ENCODE data around the gene MAPK8IP3. TPM values are rescaled to one million over a fixed set of nuclear protein-coding genes. Genes with fewer than 3 reads are reported as not detected.
A peak's percentile ranks its signal among the peaks of the same experiment; 100 is the strongest.

MAPK8IP3 gene
- total and polyA plus RNA-seq, 9 of the 15 experiments (the other 6 are each of a cell fraction or from before 2014, with no cell fraction given) = 0.17 to 58.7 (median 16.7) TPM

DNA sequence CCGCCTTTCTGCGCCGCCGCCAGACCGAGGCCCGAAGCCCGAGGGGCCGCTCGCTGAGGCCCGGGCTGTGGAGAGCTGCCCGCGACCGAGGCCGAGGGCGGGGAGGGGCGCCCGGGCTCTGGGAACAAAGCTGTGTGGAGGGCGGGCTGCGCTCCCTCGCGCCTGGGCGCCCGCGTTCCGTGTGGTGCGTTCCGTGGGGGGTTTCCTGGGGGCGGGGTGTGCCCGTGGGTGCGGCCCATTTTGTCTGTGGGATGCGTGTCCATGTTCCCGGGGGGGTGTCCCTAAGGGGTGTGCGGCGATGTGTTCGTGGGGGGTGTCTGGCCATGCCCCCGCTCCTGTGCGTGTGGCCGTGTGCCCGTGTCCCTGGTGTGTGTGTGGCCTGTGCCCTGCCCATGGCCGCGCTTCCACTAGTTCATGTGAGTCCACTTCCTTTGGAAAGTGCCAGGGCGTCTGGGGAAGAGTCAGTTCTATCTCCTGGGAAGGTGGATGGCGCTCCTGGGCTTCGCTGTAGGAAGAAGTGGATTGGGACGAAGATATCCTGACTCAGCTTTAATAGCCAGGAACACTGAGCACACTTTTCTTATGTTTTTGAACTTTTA, 27.4 kb upstream of the MAPK8IP3 start (continued):
- no peak for TF ChIP-seq ZNF445 (CRISPR knock-in tag; IDR thresholded peaks at IDR 0.05; ENCODE audit: low read depth)
- no peak for TF ChIP-seq HBP1 (CRISPR knock-in tag; IDR thresholded peaks at IDR 0.05)
- TF ChIP-seq, protein P1, sequence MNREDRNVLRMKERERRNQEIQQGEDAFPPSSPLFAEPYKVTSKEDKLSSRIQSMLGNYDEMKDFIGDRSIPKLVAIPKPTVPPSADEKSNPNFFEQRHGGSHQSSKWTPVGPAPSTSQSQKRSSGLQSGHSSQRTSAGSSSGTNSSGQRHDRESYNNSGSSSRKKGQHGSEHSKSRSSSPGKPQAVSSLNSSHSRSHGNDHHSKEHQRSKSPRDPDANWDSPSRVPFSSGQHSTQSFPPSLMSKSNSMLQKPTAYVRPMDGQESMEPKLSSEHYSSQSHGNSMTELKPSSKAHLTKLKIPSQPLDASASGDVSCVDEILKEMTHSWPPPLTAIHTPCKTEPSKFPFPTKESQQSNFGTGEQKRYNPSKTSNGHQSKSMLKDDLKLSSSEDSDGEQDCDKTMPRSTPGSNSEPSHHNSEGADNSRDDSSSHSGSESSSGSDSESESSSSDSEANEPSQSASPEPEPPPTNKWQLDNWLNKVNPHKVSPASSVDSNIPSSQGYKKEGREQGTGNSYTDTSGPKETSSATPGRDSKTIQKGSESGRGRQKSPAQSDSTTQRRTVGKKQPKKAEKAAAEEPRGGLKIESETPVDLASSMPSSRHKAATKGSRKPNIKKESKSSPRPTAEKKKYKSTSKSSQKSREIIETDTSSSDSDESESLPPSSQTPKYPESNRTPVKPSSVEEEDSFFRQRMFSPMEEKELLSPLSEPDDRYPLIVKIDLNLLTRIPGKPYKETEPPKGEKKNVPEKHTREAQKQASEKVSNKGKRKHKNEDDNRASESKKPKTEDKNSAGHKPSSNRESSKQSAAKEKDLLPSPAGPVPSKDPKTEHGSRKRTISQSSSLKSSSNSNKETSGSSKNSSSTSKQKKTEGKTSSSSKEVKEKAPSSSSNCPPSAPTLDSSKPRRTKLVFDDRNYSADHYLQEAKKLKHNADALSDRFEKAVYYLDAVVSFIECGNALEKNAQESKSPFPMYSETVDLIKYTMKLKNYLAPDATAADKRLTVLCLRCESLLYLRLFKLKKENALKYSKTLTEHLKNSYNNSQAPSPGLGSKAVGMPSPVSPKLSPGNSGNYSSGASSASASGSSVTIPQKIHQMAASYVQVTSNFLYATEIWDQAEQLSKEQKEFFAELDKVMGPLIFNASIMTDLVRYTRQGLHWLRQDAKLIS (CRISPR knock-in tag; IDR thresholded peaks at IDR 0.05) = no peak
- no peak for TF ChIP-seq PRDM10 (IDR thresholded peaks at IDR 0.05; ENCODE audit: partially characterized antibody)
- peak; percentile 73 for TF ChIP-seq POLR2G (IDR thresholded peaks at IDR 0.05; ENCODE audit: low read depth, low read length)
- peak; percentile 46; the same call in 1 of the 2 replicates for TF ChIP-seq NFIC (IDR thresholded peaks at IDR 0.05)
- TF ChIP-seq ZBTB2 (IDR thresholded peaks at IDR 0.05) = peak; percentile 80
- peak; percentile 96 for TF ChIP-seq MAFG (tag; conservative IDR thresholded peaks at IDR 0.05)
- no peak for TF ChIP-seq KAT2B (IDR thresholded peaks at IDR 0.05; ENCODE audit: low read depth, low read length)
- TF ChIP-seq ZNF277 (CRISPR knock-in tag; IDR thresholded peaks at IDR 0.05; ENCODE audit: borderline replicate concordance) = no peak
- TF ChIP-seq ZNF165 (CRISPR knock-in tag; IDR thresholded peaks at IDR 0.05; ENCODE audit: borderline replicate concordance) = no peak
- no peak for TF ChIP-seq ATF7 (IDR thresholded peaks at IDR 0.05)
- TF ChIP-seq NONO (IDR thresholded peaks at IDR 0.05; ENCODE audit: low read depth in 2 of 2, low read length in 1 of 2) = peak in 1 of 2 experiments; percentile 6; a peak in 1 of 4 replicates
- TF ChIP-seq YBX1 (IDR thresholded peaks at IDR 0.05) = no peak
- TF ChIP-seq GABPA (tag; conservative IDR thresholded peaks at IDR 0.05; ENCODE audit: low read depth) = 0 out of 2 replicates have a peak, but pooled peaks have one; percentile 0
- no peak for TF ChIP-seq ZNF644 (tag; IDR thresholded peaks at IDR 0.05; ENCODE audit: low read depth)
